Activated CD4-positive, alpha-beta memory T cell treated with anti-CD3 and anti-CD28 coated beads for 36 hours (primary cell): ENCODE measurements around the gene BABAM2. TPM values are rescaled to one million over a fixed set of nuclear protein-coding genes. Genes with fewer than 3 reads are reported as not detected.

Experiments used
- CTCF ChIA-PET: fragments of 350-600 bp; sonication (Branson Sonifier 250); formaldehyde crosslinking; loops from one replicate; lab custom pipeline; 2021; ENCODE audit warnings: antibody characterized with exemption, inconsistent platforms; lab: Charles Lee
- POLR2A ChIA-PET: fragments of 350-600 bp; sonication (Branson Sonifier 250); formaldehyde crosslinking; loops from one replicate; lab custom pipeline; 2021; ENCODE audit warnings: antibody characterized with exemption; lab: Charles Lee
- DNase-seq: peaks from one replicate; pipeline ENCODE4 v3.0.0-alpha.2; 2020
- H3K27ac Mint-ChIP-seq: one replicate; pipeline ENCODE4 v1.8.0; 2021; ENCODE audit warnings: mixed read lengths
- H3K27me3 Mint-ChIP-seq: one replicate; pipeline ENCODE4 v1.8.0; 2021; ENCODE audit warnings: mixed read lengths
- H3K36me3 Mint-ChIP-seq: one replicate; pipeline ENCODE4 v1.8.0; 2021; ENCODE audit warnings: mixed read lengths
- H3K4me1 Mint-ChIP-seq: one replicate; pipeline ENCODE4 v1.8.0; 2021; ENCODE audit warnings: low read depth, mixed read lengths
- H3K4me3 Mint-ChIP-seq: one replicate; pipeline ENCODE4 v1.8.0; 2021; ENCODE audit warnings: mild to moderate bottlenecking, mixed read lengths
- H3K9me3 Mint-ChIP-seq: one replicate; pipeline ENCODE4 v1.8.0; 2021; ENCODE audit warnings: mixed read lengths
- intact Hi-C: fragments of 100-400 bp; cut with micrococcal nuclease; formaldehyde crosslinking; loops from one replicate; pipeline ENCODE4 v1.15.1; 2023
- total RNA-seq, 2 experiments: library from RNA; stranded (reverse); gene quantifications; one replicate each; pipeline ENCODE4 v1.2.3, GENCODE V29; 2021

The BABAM2 gene
- total RNA-seq, 2 experiments from 2014 or later: 72.3 to 76.6 TPM

DNA sequence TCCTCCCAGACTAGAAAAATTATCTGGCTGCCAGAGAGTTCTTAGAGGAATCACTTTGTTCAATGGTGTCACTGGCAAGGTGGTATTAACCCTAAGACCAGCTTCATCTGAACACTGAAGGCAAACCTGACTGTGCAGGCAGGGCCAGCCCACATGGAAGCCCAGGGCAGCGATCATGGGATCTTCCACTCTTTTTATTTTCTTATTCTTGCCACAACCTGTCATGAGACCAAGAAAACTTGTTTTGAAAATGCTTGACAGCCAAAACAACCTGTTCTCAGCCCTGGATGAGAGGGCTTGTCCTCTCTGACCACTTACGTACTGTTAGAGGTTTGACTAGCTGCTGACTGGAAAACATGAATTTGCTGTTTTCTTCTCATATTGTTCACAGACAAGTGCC, 426.9 kb downstream of the BABAM2 start:
- no peak overlapping the region for H3K4me3 Mint-ChIP-seq
- ChIA-PET POLR2A (no interaction called here), CTCF (no interaction called here)
- H3K27me3 Mint-ChIP-seq: no peaks in the 10 kb centered on the region
- peaks cover 5% of the 10 kb centered on the region for H3K4me1 Mint-ChIP-seq
- no peaks in the 10 kb centered on the region for H3K9me3 Mint-ChIP-seq
- DNase-seq: no peak
- H3K36me3 Mint-ChIP-seq: peaks cover 1% of the 10 kb centered on the region
- H3K27ac Mint-ChIP-seq: no peak overlapping the region
- intact Hi-C loops: no loop called here

DNA sequence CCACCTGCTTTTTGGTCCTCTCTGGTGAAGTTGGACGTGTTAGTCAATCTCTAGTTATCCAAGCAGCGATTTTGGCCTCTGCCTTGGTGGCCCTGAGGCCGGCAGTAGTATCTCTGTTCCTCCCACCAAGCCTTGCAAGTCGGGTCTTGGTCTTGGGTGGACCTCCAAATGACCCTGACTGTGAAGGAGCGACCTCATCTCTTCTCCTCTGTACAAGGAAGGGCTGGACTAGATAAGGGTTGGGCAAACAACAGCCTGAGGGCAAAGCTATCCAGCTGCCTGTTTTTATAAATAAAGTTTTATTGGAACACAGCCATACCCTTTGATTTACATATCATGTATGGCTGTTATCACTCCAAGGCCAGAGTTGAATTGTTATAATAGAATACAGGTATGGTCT, 427.5 kb downstream of the BABAM2 start:
- intact Hi-C loops: no loop called here
- Mint-ChIP-seq H3K36me3 (peaks cover 1% of the 10 kb centered on the region), H3K27me3 (no peaks in the 10 kb centered on the region), H3K27ac (no peak overlapping the region), H3K4me1 (no peaks in the 10 kb centered on the region), H3K4me3 (no peak overlapping the region), H3K9me3 (no peaks in the 10 kb centered on the region)
- DNase-seq: no peak
- ChIA-PET POLR2A (no interaction called here), CTCF (no interaction called here)

DNA sequence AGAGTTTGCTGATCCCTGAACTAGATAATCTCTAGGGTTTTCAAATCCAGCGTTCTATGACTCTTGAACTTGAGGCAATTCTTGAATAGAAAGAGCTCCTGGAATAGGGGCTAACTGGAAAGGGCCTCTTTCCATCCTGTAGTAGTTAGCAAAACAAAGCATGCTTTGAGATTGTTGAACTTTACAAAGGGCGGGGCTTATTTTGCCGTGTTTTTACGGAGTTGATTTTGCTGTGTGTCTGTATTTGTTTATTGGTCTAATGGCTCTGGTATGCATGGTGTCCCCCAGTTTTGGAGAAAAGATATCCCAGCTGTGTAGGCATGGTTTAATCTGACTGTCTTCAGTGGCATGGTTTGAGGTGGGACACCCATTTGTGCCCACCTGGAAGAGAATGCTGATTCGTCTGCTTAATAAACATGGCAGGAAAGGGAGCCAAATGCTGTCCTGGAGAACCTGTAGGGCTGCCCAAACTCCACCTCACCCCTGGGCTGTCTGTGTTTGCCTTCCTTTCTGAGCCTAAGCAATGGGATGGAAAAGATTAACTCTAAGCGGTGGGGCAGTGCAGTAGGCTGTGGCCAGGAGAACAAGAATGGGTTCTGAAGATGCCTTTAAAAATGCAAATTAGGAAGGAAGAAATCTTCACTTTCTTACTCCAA, 428.1 kb downstream of the BABAM2 start:
- H3K36me3 Mint-ChIP-seq: peaks cover 1% of the 10 kb centered on the region
- POLR2A ChIA-PET: no interaction called here
- no peaks in the 10 kb centered on the region for H3K27me3 Mint-ChIP-seq
- CTCF ChIA-PET: no interaction called here
- no peak overlapping the region for H3K4me3 Mint-ChIP-seq
- H3K4me1 Mint-ChIP-seq: no peaks in the 10 kb centered on the region
- no peak overlapping the region for H3K27ac Mint-ChIP-seq
- H3K9me3 Mint-ChIP-seq: no peaks in the 10 kb centered on the region
- no peak for DNase-seq
- intact Hi-C loops: no loop called here

DNA sequence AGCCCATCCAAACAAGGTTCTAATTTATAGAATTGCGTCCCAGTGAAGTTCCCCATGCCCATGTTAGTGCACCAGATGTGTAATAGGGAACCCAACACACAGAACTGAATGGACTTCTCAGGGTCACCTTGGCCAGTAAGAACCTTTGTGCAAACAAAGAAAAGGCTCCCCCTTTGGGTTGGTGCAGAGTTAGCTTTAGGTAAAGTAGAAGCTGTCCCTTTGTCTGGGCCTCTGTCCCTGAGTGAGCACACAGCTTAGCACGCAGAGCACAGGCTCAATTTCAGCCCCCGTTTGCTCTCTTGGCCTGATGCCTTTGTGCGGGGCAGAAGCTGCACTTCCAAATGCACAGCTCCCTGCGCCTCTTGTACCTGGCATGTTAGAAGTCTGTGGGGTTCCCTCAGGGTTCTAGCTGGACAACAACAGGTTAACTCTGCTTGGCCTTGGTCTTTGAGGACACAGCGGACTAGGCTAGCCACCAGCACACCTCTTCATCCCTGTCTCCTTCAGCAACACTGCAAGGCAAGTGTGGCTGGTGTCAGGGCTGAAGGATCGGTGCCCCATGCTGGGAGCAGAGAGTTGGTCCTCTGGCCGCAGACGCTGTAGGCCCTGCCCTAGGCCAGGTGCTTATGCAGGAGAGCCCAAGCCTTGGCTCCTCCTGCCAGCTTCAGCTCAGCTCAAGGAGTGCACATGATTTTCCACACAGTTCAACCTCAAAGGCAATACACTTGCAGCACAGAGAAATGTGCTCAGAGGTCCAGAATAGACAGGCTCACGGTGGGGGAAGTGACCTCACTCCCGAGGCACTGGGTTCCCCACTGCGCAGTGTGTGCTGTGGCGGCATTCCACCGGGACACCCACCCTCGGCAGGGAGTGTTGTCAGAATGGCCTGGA, 428.8 kb downstream of the BABAM2 start:
- no peaks in the 10 kb centered on the region for H3K9me3 Mint-ChIP-seq
- H3K4me1 Mint-ChIP-seq: no peaks in the 10 kb centered on the region
- no peak for DNase-seq

DNA sequence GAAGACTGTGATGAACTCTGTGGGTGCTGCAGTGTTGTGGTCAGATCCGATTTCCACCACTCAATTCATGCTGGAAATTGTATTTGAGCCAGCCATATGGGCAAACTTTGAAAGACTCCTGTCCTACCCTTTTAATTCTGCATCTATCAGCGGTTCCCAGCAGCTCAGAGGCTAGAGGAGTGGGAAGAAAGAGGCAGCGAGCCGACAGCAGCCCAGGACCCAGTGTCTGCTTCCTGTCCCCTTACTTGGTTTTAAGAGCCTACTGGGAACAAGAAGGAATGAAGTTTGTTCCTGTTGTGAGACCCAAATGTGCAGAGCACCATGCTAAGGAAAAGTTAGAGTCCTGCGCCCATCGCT, 429.5 kb downstream of the BABAM2 start:
- POLR2A ChIA-PET: no interaction called here
- DNase-seq: no peak
- CTCF ChIA-PET: interaction anchor here (0.8 kb wide), 1 partner anchor 566 kb away, joined by 3 read pairs; no protein-coding TSS in a partner anchor
- intact Hi-C loops: no loop called here
- no peaks in the 10 kb centered on the region for H3K27me3 Mint-ChIP-seq
- no peaks in the 10 kb centered on the region for H3K4me1 Mint-ChIP-seq
- peaks cover 1% of the 10 kb centered on the region for H3K36me3 Mint-ChIP-seq
- H3K4me3 Mint-ChIP-seq: no peak overlapping the region
- no peak overlapping the region for H3K27ac Mint-ChIP-seq
- H3K9me3 Mint-ChIP-seq: no peaks in the 10 kb centered on the region

More for the DNA sequence above, 428.8 kb downstream of the BABAM2 start:
- Mint-ChIP-seq H3K27ac (no peak overlapping the region), H3K27me3 (no peaks in the 10 kb centered on the region), H3K36me3 (peaks cover 1% of the 10 kb centered on the region), H3K4me3 (no peak overlapping the region)
- POLR2A ChIA-PET: no interaction called here
- CTCF ChIA-PET: interaction anchor here (0.8 kb wide), 1 partner anchor 565 kb away, joined by 3 read pairs; no protein-coding TSS in a partner anchor
- intact Hi-C loops: no loop called here

DNA sequence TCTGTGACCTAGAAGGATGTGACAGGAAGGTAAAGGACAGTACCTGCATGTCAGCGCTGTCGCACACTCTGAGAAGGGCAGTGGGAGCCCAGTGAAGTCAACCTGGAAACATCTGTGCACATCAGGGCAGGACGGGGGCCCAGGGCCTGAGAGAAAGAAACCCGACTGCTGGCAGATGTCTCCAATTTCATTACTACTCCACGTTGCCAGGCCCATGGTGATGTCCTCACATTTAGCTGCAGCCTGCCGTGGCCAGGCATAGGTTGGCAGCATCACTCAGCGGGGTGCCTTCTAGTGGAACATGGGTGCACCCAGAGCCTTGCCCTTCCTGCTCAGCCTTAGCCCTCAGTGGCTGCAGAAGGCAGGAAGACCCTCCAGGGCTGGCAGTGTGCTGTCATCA, 429.8 kb downstream of the BABAM2 start:
- Mint-ChIP-seq H3K9me3 (no peaks in the 10 kb centered on the region), H3K27ac (no peak overlapping the region), H3K27me3 (no peaks in the 10 kb centered on the region), H3K4me1 (no peaks in the 10 kb centered on the region), H3K4me3 (no peak overlapping the region), H3K36me3 (peaks cover 1% of the 10 kb centered on the region)
- intact Hi-C loops: no loop called here
- CTCF ChIA-PET: no interaction called here
- POLR2A ChIA-PET: no interaction called here
- no peak for DNase-seq

DNA sequence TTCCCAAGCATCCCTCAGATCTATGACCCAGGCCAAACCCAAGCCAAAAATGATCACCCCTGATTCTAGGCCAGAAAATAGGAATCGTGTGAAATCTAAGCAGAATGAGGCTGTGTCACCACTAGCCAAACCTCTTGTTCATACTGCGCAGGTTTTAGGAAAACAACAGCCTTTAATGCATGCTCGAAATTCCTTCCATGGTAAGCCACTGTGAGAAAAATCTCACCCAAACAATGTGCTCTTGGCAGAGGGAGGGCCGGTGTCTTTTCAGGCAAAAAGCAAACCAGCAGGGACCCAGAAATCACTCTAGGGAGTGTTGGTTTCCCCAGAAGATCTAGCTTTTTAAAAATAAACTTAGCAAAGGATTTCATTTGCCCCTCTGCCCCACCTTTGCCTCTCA, 430.9 kb downstream of the BABAM2 start:
- H3K27me3 Mint-ChIP-seq: no peaks in the 10 kb centered on the region
- intact Hi-C loops: no loop called here
- peaks cover 7% of the 10 kb centered on the region for H3K4me1 Mint-ChIP-seq
- CTCF ChIA-PET: no interaction called here
- no peaks in the 10 kb centered on the region for H3K9me3 Mint-ChIP-seq
- no peak overlapping the region for H3K4me3 Mint-ChIP-seq
- peaks cover 1% of the 10 kb centered on the region for H3K36me3 Mint-ChIP-seq
- POLR2A ChIA-PET: no interaction called here
- no peak for DNase-seq
- H3K27ac Mint-ChIP-seq: no peak overlapping the region

DNA sequence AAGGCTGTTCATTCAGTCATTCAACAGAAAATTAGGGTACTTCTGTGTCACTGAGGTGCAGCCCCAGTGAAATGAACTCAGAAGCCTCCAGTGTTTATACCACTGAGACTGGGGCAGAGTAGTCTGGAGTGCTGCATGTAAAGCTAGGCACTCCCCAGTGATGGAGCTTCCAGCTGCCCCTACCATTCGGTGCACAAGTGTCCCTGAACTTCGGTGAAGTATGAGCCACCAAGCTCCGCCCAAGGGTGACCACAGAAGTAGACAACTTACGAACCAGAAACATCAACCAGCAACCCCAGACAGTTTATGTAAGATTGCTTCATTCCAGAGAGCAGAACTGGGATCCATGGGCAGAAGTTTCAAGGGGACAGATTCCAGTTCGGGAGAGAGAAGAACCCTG, 431.5 kb downstream of the BABAM2 start:
- ChIA-PET CTCF (no interaction called here), POLR2A (no interaction called here)
- H3K4me1 Mint-ChIP-seq: peaks cover 11% of the 10 kb centered on the region
- H3K9me3 Mint-ChIP-seq: no peaks in the 10 kb centered on the region
- DNase-seq: no peak
- no peaks in the 10 kb centered on the region for H3K27me3 Mint-ChIP-seq
- peaks cover 1% of the 10 kb centered on the region for H3K36me3 Mint-ChIP-seq
- intact Hi-C loops: no loop called here
- no peak overlapping the region for H3K27ac Mint-ChIP-seq
- H3K4me3 Mint-ChIP-seq: no peak overlapping the region

DNA sequence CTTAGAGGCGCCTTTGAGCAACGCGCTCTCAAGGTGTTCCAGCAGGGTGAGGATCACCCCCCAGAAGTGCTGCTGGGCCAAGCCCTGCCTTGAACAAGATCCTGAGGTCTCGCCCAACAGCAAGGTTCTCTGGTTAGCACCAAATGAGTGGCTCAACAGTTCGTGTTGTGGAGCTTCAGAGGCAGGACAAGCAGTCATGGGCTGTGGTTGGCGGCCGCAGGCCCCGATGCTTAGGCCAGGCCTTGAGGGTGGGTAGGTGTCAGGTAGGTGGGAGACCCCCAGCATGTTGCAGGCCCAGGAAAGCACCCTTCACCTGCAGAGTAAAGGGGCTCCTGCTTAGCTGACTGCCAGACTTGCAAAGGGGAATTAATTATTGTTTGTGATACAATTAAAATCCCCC, 431.9 kb downstream of the BABAM2 start:
- Mint-ChIP-seq H3K9me3 (no peaks in the 10 kb centered on the region), H3K27ac (no peak overlapping the region), H3K36me3 (peaks cover 3% of the 10 kb centered on the region), H3K4me3 (no peak overlapping the region), H3K27me3 (no peaks in the 10 kb centered on the region), H3K4me1 (peaks cover 11% of the 10 kb centered on the region)
- POLR2A ChIA-PET: no interaction called here
- DNase-seq: no peak
- intact Hi-C loops: no loop called here
- CTCF ChIA-PET: no interaction called here

DNA sequence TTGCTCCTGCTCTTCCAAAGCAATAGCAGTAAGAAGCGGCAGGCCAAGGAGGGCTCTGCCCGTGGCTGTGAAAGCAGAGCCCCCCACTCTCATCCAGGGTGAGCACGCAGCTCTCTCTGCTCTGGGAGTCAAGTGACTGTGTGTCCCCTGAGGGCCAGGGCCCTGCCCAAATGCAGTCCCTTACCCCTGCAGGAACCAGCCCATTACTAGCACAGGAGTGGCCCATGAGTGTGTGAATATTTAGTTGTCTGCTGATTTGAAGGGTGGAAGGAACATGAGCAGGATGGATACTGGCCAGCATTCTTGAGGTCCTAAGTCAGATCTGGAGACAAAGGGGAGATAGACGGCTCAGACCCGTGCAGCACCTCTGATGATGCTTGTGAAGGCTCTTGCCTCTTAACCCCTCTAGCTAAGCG, 432.5 kb downstream of the BABAM2 start:
- Mint-ChIP-seq H3K4me3 (no peak overlapping the region), H3K9me3 (no peaks in the 10 kb centered on the region), H3K27ac (no peak overlapping the region), H3K4me1 (peaks cover 13% of the 10 kb centered on the region), H3K27me3 (no peaks in the 10 kb centered on the region), H3K36me3 (peaks cover 4% of the 10 kb centered on the region)
- no peak for DNase-seq
- intact Hi-C loops: no loop called here
- CTCF ChIA-PET: no interaction called here
- POLR2A ChIA-PET: no interaction called here

DNA sequence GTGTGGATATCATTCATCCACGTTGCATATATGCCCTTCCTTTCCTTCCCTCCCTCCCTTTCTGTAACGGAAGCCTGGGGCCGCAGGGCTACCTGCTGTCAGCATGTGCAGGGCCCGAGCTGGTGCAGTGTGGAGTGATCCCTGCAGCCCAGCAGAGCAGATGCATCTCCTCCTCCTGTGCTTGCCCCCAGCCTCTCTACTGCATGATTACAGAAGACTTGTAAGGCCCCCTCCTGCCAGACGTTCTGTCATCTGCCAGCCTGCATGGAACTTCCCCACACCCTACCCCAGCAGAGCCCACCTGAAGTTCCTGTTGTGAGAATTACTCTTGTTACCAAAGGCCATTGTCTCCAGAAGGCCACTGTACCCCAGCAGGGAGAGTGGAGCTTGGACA, 434.6 kb downstream of the BABAM2 start:
- no peaks in the 10 kb centered on the region for H3K9me3 Mint-ChIP-seq
- no peaks in the 10 kb centered on the region for H3K27me3 Mint-ChIP-seq
- H3K4me1 Mint-ChIP-seq: peaks cover 21% of the 10 kb centered on the region
- no peak overlapping the region for H3K4me3 Mint-ChIP-seq
- no peak for DNase-seq
- CTCF ChIA-PET: no interaction called here
- H3K36me3 Mint-ChIP-seq: peaks cover 16% of the 10 kb centered on the region
- POLR2A ChIA-PET: no interaction called here
- H3K27ac Mint-ChIP-seq: no peak overlapping the region
- intact Hi-C loops: no loop called here

DNA sequence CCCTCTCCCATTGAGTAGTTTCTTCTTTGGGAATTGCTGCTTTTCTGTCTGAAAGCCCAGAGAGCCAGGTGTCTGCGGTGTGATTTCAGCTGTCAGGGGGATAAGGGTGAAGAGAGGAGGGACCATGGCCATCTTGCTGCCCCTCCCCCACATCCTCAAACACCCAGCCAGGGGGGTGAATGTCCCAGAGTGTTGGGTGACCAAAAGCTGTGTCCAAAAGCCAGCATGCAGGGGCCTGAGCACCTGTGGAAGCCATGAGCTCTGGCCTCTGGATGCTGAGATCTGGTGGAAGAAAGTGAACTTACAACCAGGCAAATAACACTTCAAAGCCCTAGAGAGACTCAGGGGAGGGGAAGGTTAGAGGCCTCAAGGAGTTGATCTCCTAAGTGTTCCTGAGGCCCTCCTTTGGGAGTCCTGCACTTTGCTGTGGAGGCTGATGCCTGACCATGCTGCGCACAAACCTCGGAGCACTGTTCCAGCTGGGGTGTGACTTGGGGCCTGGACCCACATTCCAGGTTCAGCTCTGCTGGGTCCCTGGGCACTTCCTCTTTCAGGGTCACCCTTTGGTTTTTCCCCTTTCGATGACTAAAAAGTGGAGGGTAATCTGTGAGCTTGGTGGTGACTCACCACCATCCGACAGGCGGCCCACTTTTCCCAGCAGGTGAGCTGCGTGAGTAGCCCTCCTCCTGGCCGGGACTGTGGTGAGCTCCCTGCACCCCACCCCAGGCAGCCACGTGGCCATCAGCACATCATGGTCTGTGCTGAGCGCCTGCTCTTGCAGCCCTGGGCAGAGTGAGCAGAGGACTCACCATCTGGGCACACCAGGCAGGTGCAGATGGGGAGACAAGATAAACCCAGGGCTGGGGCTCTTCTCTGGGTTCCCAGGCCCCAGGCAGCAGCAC, 435.3 kb downstream of the BABAM2 start:
- H3K36me3 Mint-ChIP-seq: peaks cover 17% of the 10 kb centered on the region
- no peak overlapping the region for H3K27ac Mint-ChIP-seq
- no peaks in the 10 kb centered on the region for H3K9me3 Mint-ChIP-seq
- peak; percentile 44 for DNase-seq
- H3K27me3 Mint-ChIP-seq: no peaks in the 10 kb centered on the region
- POLR2A ChIA-PET: no interaction called here
- CTCF ChIA-PET: no interaction called here
- peaks cover 21% of the 10 kb centered on the region for H3K4me1 Mint-ChIP-seq
- intact Hi-C loops: no loop called here
- no peak overlapping the region for H3K4me3 Mint-ChIP-seq
